K562 (cell line): ENCODE measurements around the gene RPS6KA4. TPM values are rescaled to one million over a fixed set of nuclear protein-coding genes. Genes with fewer than 3 reads are reported as not detected.

Source experiments
- HDAC3 ChIP-seq: fragments of 450-650 bp; IDR thresholded peaks from 2 replicates; pipeline ENCODE4 v1.6.1; 2018; ENCODE audit warnings: borderline replicate concordance, mild to moderate bottlenecking, moderate library complexity; ENCODE audit not compliant: partially characterized antibody
- KAT8 ChIP-seq: fragments of 450-650 bp; IDR thresholded peaks from 2 replicates; pipeline ENCODE4 v1.6.1; 2016; ENCODE audit warnings: low read depth, mild to moderate bottlenecking
- PHF8 ChIP-seq: fragments of 200-600 bp; sonication (generic); IDR thresholded peaks from 2 replicates; pipeline ENCODE4 v1.6.1; 2012; ENCODE audit warnings: mixed run types, mild to moderate bottlenecking, inconsistent platforms, low read length, moderate library complexity, borderline replicate concordance
- SAFB ChIP-seq: fragments of 200-400 bp; formaldehyde crosslinking; IDR thresholded peaks from 2 replicates; pipeline ENCODE4 v1.6.1; 2017; ENCODE audit warnings: low read depth, low read length, borderline replicate concordance
- SUPT5H ChIP-seq: fragments of 450-650 bp; IDR thresholded peaks from 2 replicates; pipeline ENCODE4 v1.6.1; 2016
- ZFP30 ChIP-seq: fragments of 250-450 bp; sonication (Bioruptor Pico); IDR thresholded peaks from 2 replicates; pipeline ENCODE4 v1.8.0; 2022; ENCODE audit warnings: moderate library complexity, mild to moderate bottlenecking, inconsistent platforms, borderline replicate concordance
- ZNF165 ChIP-seq: fragments of 250-450 bp; sonication (Bioruptor Pico); IDR thresholded peaks from 2 replicates; pipeline ENCODE4 v1.4.0; 2020; ENCODE audit warnings: borderline replicate concordance
- ZNF586 ChIP-seq: fragments of 450-650 bp; formaldehyde crosslinking; conservative IDR thresholded peaks from 2 replicates; pipeline ENCODE4 v1.4.0; 2020; ENCODE audit warnings: mild to moderate bottlenecking, moderate library complexity
- polyA plus RNA-seq, 8 experiments: library from polyadenylated mRNA; depleted of rRNA in 4 of 8; stranded (reverse) in 5 of 8; unstranded in 3 of 8; fragments of >200 nt; fragmentation: Nextera tagmentation in 2 of 8; fragmentation: Illumina TruSeq in 1 of 8; extraction: Ambion mirVana in 2 of 8; extraction: Trizol in 1 of 8; gene quantifications; 2 replicates each; pipeline versions ENCODE4 v1.2.1 to v1.2.3, GENCODE V29; 2011 to 2014; ENCODE audit warnings: inconsistent platforms in 1 of 8, missing spikeins in 1 of 8
- total RNA-seq, 7 experiments: library from RNA; depleted of rRNA in 6 of 7; stranded (reverse); fragments of >200 nt in 6 of 7; fragmentation: Illumina TruSeq in 2 of 7; extraction: Trizol in 2 of 7; gene quantifications; 2 replicates each; pipeline versions ENCODE4 v1.2.1 to v1.2.3, GENCODE V29; 2011 to 2021; ENCODE audit warnings: low replicate concordance in 1 of 7
- TF ChIP-seq, protein P1 (sequence below), 3 experiments: fragments of 200-800 bp in 1 of 3; fragments of 250-450 bp in 1 of 3; fragments of 450-650 bp in 1 of 3; sonication (Bioruptor Pico) in 1 of 3; sonication (Bioruptor generic) in 1 of 3; formaldehyde crosslinking in 1 of 3; IDR thresholded peaks; 2 replicates each; pipeline versions ENCODE4 v1.6.1 to v1.8.0; 2016 to 2022; ENCODE audit warnings: mild to moderate bottlenecking in 2 of 3, missing genetic modification characterization in 2 of 3, missing compliant biosample characterization in 1 of 3, moderate library complexity in 1 of 3
- TF ChIP-seq, protein P2 (sequence below): fragments of 250-450 bp; sonication (Bioruptor Pico); IDR thresholded peaks from 2 replicates; pipeline ENCODE4 v1.5.0; 2020; ENCODE audit warnings: mild to moderate bottlenecking, borderline replicate concordance
- TF ChIP-seq, protein P3 (sequence below): fragments of 250-450 bp; sonication (Bioruptor Pico); IDR thresholded peaks from 2 replicates; pipeline ENCODE4 v1.5.0; 2021; ENCODE audit warnings: mild to moderate bottlenecking, moderate library complexity
- TF ChIP-seq, protein P4 (sequence below): fragments of 250-450 bp; sonication (Bioruptor Pico); IDR thresholded peaks from 2 replicates; pipeline ENCODE4 v1.4.0; 2020; ENCODE audit warnings: mild to moderate bottlenecking, moderate library complexity
- TF ChIP-seq, protein P5 (sequence below), 2 experiments: fragments of 200-800 bp in 1 of 2; sonication (Bioruptor generic) in 1 of 2; sonication (generic) in 1 of 2; formaldehyde crosslinking in 1 of 2; IDR thresholded peaks in 1 of 2; conservative IDR thresholded peaks in 1 of 2; 2 replicates each; pipeline versions ENCODE4 v1.5.0 to v1.6.1; 2016 to 2020; ENCODE audit warnings: missing compliant biosample characterization in 1 of 2, missing genetic modification characterization in 1 of 2, missing genetic modification reagents in 1 of 2

Gene RPS6KA4
- total and polyA plus RNA-seq, 9 of the 15 experiments (the other 6 are each of a cell fraction or from before 2014, with no cell fraction given) = 0.15 to 23.8 (median 9.8) TPM

DNA sequence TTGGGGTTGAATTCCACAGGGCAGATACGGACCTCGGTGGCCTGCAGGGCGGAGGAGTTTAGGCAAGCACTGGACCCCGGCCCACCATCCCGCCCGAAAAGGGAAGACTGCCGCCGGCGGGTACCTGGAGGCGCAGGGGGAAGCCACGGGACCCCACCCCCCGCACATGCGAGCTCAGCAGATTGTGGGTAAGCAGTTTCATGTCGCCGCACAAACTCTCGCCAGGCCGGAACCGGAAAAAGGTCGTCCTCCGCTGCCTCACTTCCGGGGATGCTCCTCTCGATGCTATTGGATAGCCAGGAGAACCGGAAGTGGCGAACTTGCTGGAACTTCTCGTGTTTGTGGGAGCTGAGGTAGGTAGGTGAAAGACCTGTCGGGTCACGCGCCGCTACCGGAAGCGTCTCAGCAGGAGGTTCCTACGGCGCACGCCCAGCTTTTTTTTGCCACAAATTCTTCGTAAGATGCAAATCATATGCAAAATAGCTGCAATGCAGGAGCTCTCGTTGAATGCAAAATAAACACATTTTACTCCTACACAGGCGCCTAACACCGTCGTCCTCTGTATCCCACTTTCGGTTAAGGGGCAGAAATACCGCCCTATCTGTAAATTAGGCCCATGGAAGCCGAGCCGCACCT lies 41.5 kb upstream of the RPS6KA4 start, which contains the start of gene TRMT112 (continued):
- TF ChIP-seq, protein P1, sequence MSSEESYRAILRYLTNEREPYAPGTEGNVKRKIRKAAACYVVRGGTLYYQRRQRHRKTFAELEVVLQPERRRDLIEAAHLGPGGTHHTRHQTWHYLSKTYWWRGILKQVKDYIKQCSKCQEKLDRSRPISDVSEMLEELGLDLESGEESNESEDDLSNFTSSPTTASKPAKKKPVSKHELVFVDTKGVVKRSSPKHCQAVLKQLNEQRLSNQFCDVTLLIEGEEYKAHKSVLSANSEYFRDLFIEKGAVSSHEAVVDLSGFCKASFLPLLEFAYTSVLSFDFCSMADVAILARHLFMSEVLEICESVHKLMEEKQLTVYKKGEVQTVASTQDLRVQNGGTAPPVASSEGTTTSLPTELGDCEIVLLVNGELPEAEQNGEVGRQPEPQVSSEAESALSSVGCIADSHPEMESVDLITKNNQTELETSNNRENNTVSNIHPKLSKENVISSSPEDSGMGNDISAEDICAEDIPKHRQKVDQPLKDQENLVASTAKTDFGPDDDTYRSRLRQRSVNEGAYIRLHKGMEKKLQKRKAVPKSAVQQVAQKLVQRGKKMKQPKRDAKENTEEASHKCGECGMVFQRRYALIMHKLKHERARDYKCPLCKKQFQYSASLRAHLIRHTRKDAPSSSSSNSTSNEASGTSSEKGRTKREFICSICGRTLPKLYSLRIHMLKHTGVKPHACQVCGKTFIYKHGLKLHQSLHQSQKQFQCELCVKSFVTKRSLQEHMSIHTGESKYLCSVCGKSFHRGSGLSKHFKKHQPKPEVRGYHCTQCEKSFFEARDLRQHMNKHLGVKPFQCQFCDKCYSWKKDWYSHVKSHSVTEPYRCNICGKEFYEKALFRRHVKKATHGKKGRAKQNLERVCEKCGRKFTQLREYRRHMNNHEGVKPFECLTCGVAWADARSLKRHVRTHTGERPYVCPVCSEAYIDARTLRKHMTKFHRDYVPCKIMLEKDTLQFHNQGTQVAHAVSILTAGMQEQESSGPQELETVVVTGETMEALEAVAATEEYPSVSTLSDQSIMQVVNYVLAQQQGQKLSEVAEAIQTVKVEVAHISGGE (CRISPR knock-in tag; IDR thresholded peaks at IDR 0.05) = peak in 2 of 3 experiments; percentile 59 to 92; a peak in 3 of 6 replicates
- no peak for TF ChIP-seq ZFP30
- TF ChIP-seq, protein P2, sequence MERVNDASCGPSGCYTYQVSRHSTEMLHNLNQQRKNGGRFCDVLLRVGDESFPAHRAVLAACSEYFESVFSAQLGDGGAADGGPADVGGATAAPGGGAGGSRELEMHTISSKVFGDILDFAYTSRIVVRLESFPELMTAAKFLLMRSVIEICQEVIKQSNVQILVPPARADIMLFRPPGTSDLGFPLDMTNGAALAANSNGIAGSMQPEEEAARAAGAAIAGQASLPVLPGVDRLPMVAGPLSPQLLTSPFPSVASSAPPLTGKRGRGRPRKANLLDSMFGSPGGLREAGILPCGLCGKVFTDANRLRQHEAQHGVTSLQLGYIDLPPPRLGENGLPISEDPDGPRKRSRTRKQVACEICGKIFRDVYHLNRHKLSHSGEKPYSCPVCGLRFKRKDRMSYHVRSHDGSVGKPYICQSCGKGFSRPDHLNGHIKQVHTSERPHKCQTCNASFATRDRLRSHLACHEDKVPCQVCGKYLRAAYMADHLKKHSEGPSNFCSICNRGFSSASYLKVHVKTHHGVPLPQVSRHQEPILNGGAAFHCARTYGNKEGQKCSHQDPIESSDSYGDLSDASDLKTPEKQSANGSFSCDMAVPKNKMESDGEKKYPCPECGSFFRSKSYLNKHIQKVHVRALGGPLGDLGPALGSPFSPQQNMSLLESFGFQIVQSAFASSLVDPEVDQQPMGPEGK (CRISPR knock-in tag) = no peak
- TF ChIP-seq, protein P3, sequence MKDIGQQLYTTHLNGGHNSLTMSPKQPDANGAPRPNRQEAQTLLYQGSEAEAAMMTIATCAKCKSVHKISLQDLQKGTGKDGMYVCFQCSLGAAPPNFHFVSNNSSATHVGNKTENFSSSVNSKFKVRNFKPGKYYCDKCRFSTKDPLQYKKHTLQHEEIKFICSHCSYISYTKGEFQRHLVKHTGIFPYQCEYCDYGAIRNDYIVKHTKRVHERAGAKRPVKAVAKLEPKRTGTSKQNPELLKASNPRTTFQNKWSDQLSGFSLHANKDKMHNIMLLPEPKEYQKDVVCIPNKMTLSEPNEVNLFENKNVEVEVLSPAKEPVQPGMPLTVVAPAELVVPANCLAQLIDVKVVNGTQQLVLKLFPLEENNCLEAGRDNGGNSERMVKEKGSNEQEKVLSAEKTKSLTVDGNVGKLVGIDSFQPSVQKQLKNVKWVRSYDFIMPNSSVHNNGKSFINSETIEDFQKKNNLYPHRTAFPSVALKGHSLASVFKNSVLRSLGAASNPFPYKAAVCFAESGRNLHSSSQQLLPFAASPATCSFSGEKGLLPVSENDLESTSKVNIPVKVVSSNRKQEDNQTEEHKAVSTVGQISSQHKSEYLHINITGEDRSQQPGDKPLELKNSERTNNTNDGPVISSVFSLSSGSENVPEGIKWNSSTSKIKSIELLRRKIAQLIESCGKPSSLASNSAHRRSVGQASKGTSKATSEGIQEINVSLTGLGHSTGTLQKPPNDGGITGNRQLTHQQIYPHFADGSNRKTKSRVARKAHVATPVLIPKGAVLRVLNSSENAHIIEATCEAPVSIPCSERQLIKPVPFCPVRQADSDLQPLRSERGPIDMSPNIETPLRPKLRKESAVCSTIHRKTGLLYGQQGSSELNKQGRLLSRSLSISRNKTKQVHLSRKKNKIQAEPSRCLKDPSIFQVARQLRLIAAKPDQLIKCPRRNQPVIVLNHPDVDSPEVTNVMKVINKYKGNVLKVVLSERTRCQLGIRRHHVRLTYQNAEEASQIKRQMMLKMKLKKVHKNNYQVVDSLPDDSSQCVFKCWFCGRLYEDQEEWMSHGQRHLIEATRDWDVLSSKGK (CRISPR knock-in tag) = no peak
- TF ChIP-seq, protein P4, sequence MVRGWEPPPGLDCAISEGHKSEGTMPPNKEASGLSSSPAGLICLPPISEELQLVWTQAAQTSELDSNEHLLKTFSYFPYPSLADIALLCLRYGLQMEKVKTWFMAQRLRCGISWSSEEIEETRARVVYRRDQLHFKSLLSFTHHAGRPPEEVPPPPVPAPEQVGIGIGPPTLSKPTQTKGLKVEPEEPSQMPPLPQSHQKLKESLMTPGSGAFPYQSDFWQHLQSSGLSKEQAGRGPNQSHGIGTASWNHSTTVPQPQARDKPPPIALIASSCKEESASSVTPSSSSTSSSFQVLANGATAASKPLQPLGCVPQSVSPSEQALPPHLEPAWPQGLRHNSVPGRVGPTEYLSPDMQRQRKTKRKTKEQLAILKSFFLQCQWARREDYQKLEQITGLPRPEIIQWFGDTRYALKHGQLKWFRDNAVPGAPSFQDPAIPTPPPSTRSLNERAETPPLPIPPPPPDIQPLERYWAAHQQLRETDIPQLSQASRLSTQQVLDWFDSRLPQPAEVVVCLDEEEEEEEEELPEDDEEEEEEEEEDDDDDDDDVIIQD = no peak
- TF ChIP-seq PHF8 = peak; percentile 81
- TF ChIP-seq ZNF165 (CRISPR knock-in tag) = no peak
- TF ChIP-seq ZNF586 (CRISPR knock-in tag) = no peak
- peak; percentile 88 for TF ChIP-seq SUPT5H
- TF ChIP-seq SAFB = no peak
- no peak for TF ChIP-seq KAT8
- no peak for TF ChIP-seq HDAC3
- TF ChIP-seq, protein P5, sequence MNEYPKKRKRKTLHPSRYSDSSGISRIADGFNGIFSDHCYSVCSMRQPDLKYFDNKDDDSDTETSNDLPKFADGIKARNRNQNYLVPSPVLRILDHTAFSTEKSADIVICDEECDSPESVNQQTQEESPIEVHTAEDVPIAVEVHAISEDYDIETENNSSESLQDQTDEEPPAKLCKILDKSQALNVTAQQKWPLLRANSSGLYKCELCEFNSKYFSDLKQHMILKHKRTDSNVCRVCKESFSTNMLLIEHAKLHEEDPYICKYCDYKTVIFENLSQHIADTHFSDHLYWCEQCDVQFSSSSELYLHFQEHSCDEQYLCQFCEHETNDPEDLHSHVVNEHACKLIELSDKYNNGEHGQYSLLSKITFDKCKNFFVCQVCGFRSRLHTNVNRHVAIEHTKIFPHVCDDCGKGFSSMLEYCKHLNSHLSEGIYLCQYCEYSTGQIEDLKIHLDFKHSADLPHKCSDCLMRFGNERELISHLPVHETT (CRISPR knock-in tag; conservative IDR thresholded peaks at IDR 0.05 in 1 of 2, IDR thresholded peaks at IDR 0.05 in 1 of 2) = peak in 1 of 2 experiments; percentile 17; a peak in 1 of 4 replicates
